MCF 10A (cell line): ENCODE results near the gene SLC24A3. TPM values are rescaled to one million over a fixed set of nuclear protein-coding genes. Genes with fewer than 3 reads are reported as not detected.
A peak's percentile ranks its signal among the peaks of the same experiment; 100 is the strongest.

Experiments used
- BruUV-seq: library from RNA; stranded (reverse); fragments of 400-500 nt; replicated peaks from 2 replicates; lab custom pipeline; 2021; lab: Mats Ljungman, UMichigan
- CTCF ChIA-PET: fragments of 300-600 bp; sonication (Branson Sonifier 250); formaldehyde crosslinking; extraction: SDS; loops from one replicate; lab custom pipeline; 2021; ENCODE audit warnings: antibody characterized with exemption, inconsistent platforms; lab: Yijun Ruan, JAX
- POLR2A ChIA-PET: fragments of 300-600, 350-650 bp; sonication (Branson Sonifier 250); formaldehyde crosslinking; extraction: SDS; loops from one replicate; lab custom pipeline; 2020; ENCODE audit warnings: antibody characterized with exemption, inconsistent platforms; lab: Yijun Ruan, JAX
- DNase-seq: peaks from one replicate; pipeline ENCODE4 v3.0.0-alpha.2; 2018; ENCODE audit not compliant: unreplicated experiment
- H3K27ac Mint-ChIP-seq: one replicate; pipeline ENCODE4 v1.8.0; 2022; ENCODE audit warnings: mild to moderate bottlenecking, low read depth, mixed read lengths; ENCODE audit not compliant: unreplicated experiment
- H3K27me3 Mint-ChIP-seq: one replicate; pipeline ENCODE4 v1.8.0; 2022; ENCODE audit warnings: mixed read lengths; ENCODE audit not compliant: insufficient read depth, unreplicated experiment
- H3K36me3 Mint-ChIP-seq: one replicate; pipeline ENCODE4 v1.8.0; 2022; ENCODE audit warnings: mild to moderate bottlenecking, moderate library complexity, mixed read lengths; ENCODE audit not compliant: insufficient read depth, unreplicated experiment
- H3K4me1 Mint-ChIP-seq: one replicate; pipeline ENCODE4 v1.8.0; 2022; ENCODE audit warnings: mixed read lengths; ENCODE audit not compliant: insufficient read depth, unreplicated experiment
- H3K4me3 Mint-ChIP-seq: one replicate; pipeline ENCODE4 v1.8.0; 2022; ENCODE audit warnings: mild to moderate bottlenecking, moderate library complexity, mixed read lengths; ENCODE audit not compliant: unreplicated experiment
- H3K9me3 Mint-ChIP-seq: one replicate; pipeline ENCODE4 v1.8.0; 2022; ENCODE audit warnings: mixed read lengths; ENCODE audit not compliant: unreplicated experiment
- CTCF ChIP-seq: fragments of 200-600 bp; IDR thresholded peaks from one replicate; pipeline ENCODE4 v1.8.0; 2022; ENCODE audit warnings: antibody characterized with exemption, mild to moderate bottlenecking; ENCODE audit not compliant: unreplicated experiment
- intact Hi-C: fragments of 100-400 bp; cut with micrococcal nuclease; formaldehyde crosslinking; loops from 2 replicates; pipeline ENCODE4 v1.14.1; 2022
- total RNA-seq: library from RNA; stranded (reverse); gene quantifications from 2 replicates; pipeline ENCODE4 v1.2.3, GENCODE V29; 2022

SLC24A3 gene
- total RNA-seq, 1 experiment from 2014 or later, result not detected

DNA sequence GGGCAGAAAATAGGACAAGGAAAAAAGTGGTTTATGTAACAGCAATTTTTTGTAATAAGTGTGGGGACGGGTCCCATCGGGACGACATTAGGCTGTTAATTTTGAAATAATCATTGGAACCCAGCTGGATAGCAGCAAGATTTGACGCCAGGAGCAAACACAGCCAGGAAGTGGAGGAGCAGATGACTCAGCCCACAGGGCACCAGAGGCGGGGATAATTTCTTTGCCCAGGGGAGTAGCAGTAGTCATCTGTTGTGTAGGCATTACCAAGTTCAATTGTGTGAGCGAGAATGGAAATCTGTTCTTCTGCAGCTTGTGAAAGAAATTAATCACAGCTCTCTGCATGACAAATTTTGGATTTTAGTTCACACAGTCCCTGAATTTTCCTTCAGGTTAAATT, 523.0 kb downstream of the SLC24A3 start:
- Mint-ChIP-seq H3K36me3 (no peaks in the 10 kb centered on the region), H3K4me3 (peak overlapping the region; percentile 27), H3K9me3 (no peaks in the 10 kb centered on the region), H3K4me1 (peaks cover 25% of the 10 kb centered on the region), H3K27me3 (no peaks in the 10 kb centered on the region), H3K27ac (peak overlapping the region; percentile 87)
- BruUV-seq, result no TSS peak
- peak; percentile 96 for DNase-seq
- CTCF ChIA-PET, result interaction anchor here (0.6 to 4.0 kb wide), 13 partner anchors 10 to 1886 kb away, joined by 3 to 29 read pairs (median 4); no protein-coding TSS in a partner anchor
- POLR2A ChIA-PET, result interaction anchor here (0.6 to 4.4 kb wide), 30 partner anchors 9 to 1666 kb away, joined by 3 to 81 read pairs (median 4); partner anchors contain the start of genes CFAP61, CRNKL1, NAA20 and RIN2
- no peak for TF ChIP-seq CTCF
- intact Hi-C loops, result loop anchor here (5.0 kb wide), 1 partner anchor 152 kb away; no protein-coding TSS in a partner anchor

- no TSS peak for BruUV-seq
- Mint-ChIP-seq H3K36me3 (no peaks in the 10 kb centered on the region), H3K4me3 (peak overlapping the region; percentile 19), H3K27me3 (no peaks in the 10 kb centered on the region), H3K4me1 (peaks cover 25% of the 10 kb centered on the region), H3K27ac (peak overlapping the region; percentile 82), H3K9me3 (no peaks in the 10 kb centered on the region)
- no peak for TF ChIP-seq CTCF
- ChIA-PET POLR2A (interaction anchor here (0.5 to 4.4 kb wide), 30 partner anchors 10 to 1229 kb away, joined by 3 to 81 read pairs (median 4); partner anchors contain the start of genes DTD1, RIN2 and SEC23B), CTCF (interaction anchor here (0.6 to 4.0 kb wide), 18 partner anchors 10 to 1169 kb away, joined by 3 to 29 read pairs (median 4); no protein-coding TSS in a partner anchor)
- peak; percentile 98 for DNase-seq
- intact Hi-C loops, result loop anchor here (2.0 to 5.0 kb wide), 2 partner anchors 44 to 150 kb away; no protein-coding TSS in a partner anchor
Measured at GRCh38 chr20:19737025-19737424, 524.6 kb downstream of the SLC24A3 start.

GRCh38 chr20:19738951-19739350, 526.5 kb downstream of the SLC24A3 start:
- no peaks in the 10 kb centered on the region for H3K36me3 Mint-ChIP-seq
- H3K27ac Mint-ChIP-seq, result no peak overlapping the region
- intact Hi-C loops, result loop anchor here (5.0 kb wide), 1 partner anchor 148 kb away; no protein-coding TSS in a partner anchor
- TF ChIP-seq CTCF, result no peak
- BruUV-seq, result no TSS peak
- peaks cover 30% of the 10 kb centered on the region for H3K4me1 Mint-ChIP-seq
- H3K4me3 Mint-ChIP-seq, result no peak overlapping the region
- ChIA-PET POLR2A (interaction anchor here (0.5 to 4.7 kb wide), 6 partner anchors 9 to 992 kb away, joined by 3 to 23 read pairs (median 3); no protein-coding TSS in a partner anchor), CTCF (interaction anchor here (0.6 to 1.6 kb wide), 4 partner anchors 11 to 254 kb away, joined by 3 to 8 read pairs (median 4); no protein-coding TSS in a partner anchor)
- H3K27me3 Mint-ChIP-seq, result no peaks in the 10 kb centered on the region
- DNase-seq, result no peak
- no peaks in the 10 kb centered on the region for H3K9me3 Mint-ChIP-seq

DNA sequence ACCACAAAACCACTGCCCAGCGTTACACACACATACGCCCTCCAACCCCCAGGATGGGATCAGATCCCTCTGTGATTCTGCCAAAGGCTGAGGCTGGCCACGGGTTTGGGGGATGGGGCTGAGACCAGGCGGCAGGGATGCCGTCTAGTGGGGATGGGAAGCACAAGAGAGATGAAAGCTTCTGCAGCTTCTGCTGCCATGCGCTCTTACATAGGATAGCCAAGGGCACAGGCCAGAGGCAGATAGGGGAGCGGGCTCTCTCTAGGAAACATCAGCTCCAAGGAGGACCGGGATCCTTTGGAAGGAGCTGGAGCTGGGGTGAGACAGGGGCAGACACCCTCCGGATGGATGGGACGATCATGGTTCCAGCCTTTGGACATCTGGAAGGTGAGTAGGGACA, 526.9 kb downstream of the SLC24A3 start:
- Mint-ChIP-seq H3K4me1 (peaks cover 30% of the 10 kb centered on the region), H3K9me3 (no peaks in the 10 kb centered on the region), H3K27ac (no peak overlapping the region), H3K27me3 (no peaks in the 10 kb centered on the region), H3K4me3 (no peak overlapping the region), H3K36me3 (no peaks in the 10 kb centered on the region)
- POLR2A ChIA-PET, result interaction anchor here (0.5 to 4.7 kb wide), 5 partner anchors 9 to 991 kb away, joined by 3 to 23 read pairs (median 3); no protein-coding TSS in a partner anchor
- no TSS peak for BruUV-seq
- CTCF ChIA-PET, result interaction anchor here (0.6 to 1.6 kb wide), 5 partner anchors 10 to 253 kb away, joined by 3 to 8 read pairs (median 4); no protein-coding TSS in a partner anchor
- no peak for DNase-seq
- intact Hi-C loops, result loop anchor here (5.0 kb wide), 1 partner anchor 148 kb away; no protein-coding TSS in a partner anchor
- no peak for TF ChIP-seq CTCF
